HepG2 (cell line): Measurements from ENCODE around the gene METTL1. TPM values are rescaled to one million over a fixed set of nuclear protein-coding genes. Genes with fewer than 3 reads are reported as not detected.

Experiments used
- DMTF1 ChIP-seq: sonication (generic); formaldehyde crosslinking; IDR thresholded peaks from 2 replicates; pipeline ENCODE4 v1.4.0; 2020; ENCODE audit warnings: mild to moderate bottlenecking, missing genetic modification reagents
- E2F5 ChIP-seq: sonication (generic); formaldehyde crosslinking; conservative IDR thresholded peaks from 2 replicates; pipeline ENCODE4 v1.4.0; 2020; ENCODE audit warnings: missing genetic modification reagents
- ELF1 ChIP-seq: sonication (generic); formaldehyde crosslinking; IDR thresholded peaks from 2 replicates; pipeline ENCODE4 v1.4.0; 2020; ENCODE audit warnings: missing genetic modification reagents
- FIP1L1 ChIP-seq: fragments of 200-400 bp; formaldehyde crosslinking; IDR thresholded peaks from 2 replicates; pipeline ENCODE4 v1.6.1; 2018; ENCODE audit warnings: low read depth, mild to moderate bottlenecking, low read length, moderate library complexity, borderline replicate concordance; ENCODE audit not compliant: insufficient read depth
- KLF13 ChIP-seq: sonication (generic); formaldehyde crosslinking; IDR thresholded peaks from 2 replicates; pipeline ENCODE4 v1.4.0; 2020; ENCODE audit warnings: mild to moderate bottlenecking, missing genetic modification reagents
- MAZ ChIP-seq, 2 experiments: sonication (generic) in 1 of 2; formaldehyde crosslinking in 1 of 2; IDR thresholded peaks; 2 replicates each; pipeline versions ENCODE4 v1.5.0 to v1.6.1; 2012 to 2020; ENCODE audit warnings: low read depth in 2 of 2, mild to moderate bottlenecking in 2 of 2, borderline replicate concordance in 1 of 2, improper control_type of control experiment in 1 of 2, low read length in 1 of 2, missing genetic modification reagents in 1 of 2, moderate library complexity in 1 of 2
- NR0B2 ChIP-seq: sonication (generic); formaldehyde crosslinking; IDR thresholded peaks from 2 replicates; pipeline ENCODE4 v1.4.0; 2020; ENCODE audit warnings: mild to moderate bottlenecking, missing genetic modification reagents
- POLR2A ChIP-seq, 2 experiments: IDR thresholded peaks; 2 replicates each; pipeline ENCODE4 v1.6.1; 2011; ENCODE audit warnings: low read depth in 2 of 2, low read length in 2 of 2, mild to moderate bottlenecking in 1 of 2, moderate library complexity in 1 of 2; ENCODE audit not compliant: insufficient read depth in 1 of 2
- PREB ChIP-seq: sonication (generic); formaldehyde crosslinking; IDR thresholded peaks from 2 replicates; pipeline ENCODE4 v1.4.0; 2020; ENCODE audit warnings: missing genetic modification reagents
- REL ChIP-seq: sonication (generic); formaldehyde crosslinking; conservative IDR thresholded peaks from 2 replicates; pipeline ENCODE4 v1.8.0; 2022; ENCODE audit warnings: mild to moderate bottlenecking, missing genetic modification reagents, moderate library complexity
- RFX3 ChIP-seq: IDR thresholded peaks from 2 replicates; pipeline ENCODE4 v1.6.1; 2016; ENCODE audit warnings: missing biosample characterization, missing genetic modification reagents
- RNF219 ChIP-seq: sonication (generic); formaldehyde crosslinking; IDR thresholded peaks from 2 replicates; pipeline ENCODE4 v1.5.0; 2020; ENCODE audit warnings: mild to moderate bottlenecking, missing genetic modification reagents
- SP4 ChIP-seq: sonication (generic); formaldehyde crosslinking; IDR thresholded peaks from 2 replicates; pipeline ENCODE4 v1.8.1; 2023; ENCODE audit warnings: mild to moderate bottlenecking, missing genetic modification reagents
- TP53 ChIP-seq: sonication (generic); formaldehyde crosslinking; conservative IDR thresholded peaks from 2 replicates; pipeline ENCODE4 v1.4.0; 2020; ENCODE audit warnings: missing genetic modification reagents
- U2AF1 ChIP-seq: fragments of 200-400 bp; formaldehyde crosslinking; optimal IDR thresholded peaks from 2 replicates; pipeline ENCODE3; 2017; ENCODE audit warnings: mild to moderate bottlenecking, low read depth, low read length
- ZNF503 ChIP-seq: sonication (generic); formaldehyde crosslinking; IDR thresholded peaks from 2 replicates; pipeline ENCODE4 v1.4.0; 2020; ENCODE audit warnings: missing genetic modification reagents
- ZNF761 ChIP-seq: sonication (generic); formaldehyde crosslinking; conservative IDR thresholded peaks from 2 replicates; pipeline ENCODE4 v1.4.0; 2020; ENCODE audit warnings: mild to moderate bottlenecking, missing genetic modification reagents
- ZNF790 ChIP-seq: sonication (generic); formaldehyde crosslinking; IDR thresholded peaks from 2 replicates; pipeline ENCODE4 v1.8.0; 2022; ENCODE audit warnings: missing genetic modification reagents, mild to moderate bottlenecking, borderline replicate concordance
- polyA plus RNA-seq, 8 experiments: library from polyadenylated mRNA; depleted of rRNA in 3 of 8; stranded (reverse) in 7 of 8; unstranded in 1 of 8; fragments of >200 nt; fragmentation: Illumina TruSeq in 4 of 8; extraction: Trizol in 4 of 8; gene quantifications; 2 replicates each; pipeline versions ENCODE4 v1.2.1 to v1.2.3, GENCODE V29; 2011 to 2016; ENCODE audit warnings: low read depth in 4 of 8, missing spikeins in 1 of 8, mixed read lengths in 1 of 8; ENCODE audit not compliant: insufficient read depth in 1 of 8
- total RNA-seq, 5 experiments: library from RNA; depleted of rRNA; stranded (reverse); fragments of >200 nt; fragmentation: Illumina TruSeq; extraction: Trizol; gene quantifications; 2 replicates each; pipeline ENCODE4 v1.2.3, GENCODE V29; 2016; ENCODE audit warnings: low read depth in 1 of 5

Gene METTL1
- total and polyA plus RNA-seq, 2 of the 13 experiments (the other 11 are each of a cell fraction or from before 2014, with no cell fraction given): 34.7 to 36.9 TPM

GRCh38 chr12:57782608-57783465 is 10.9 kb upstream of the METTL1 start, which contains the start of gene TSFM (continued):
- TF ChIP-seq PREB (CRISPR knock-in tag) (no peak), U2AF1 (no peak), RNF219 (CRISPR knock-in tag) (0 out of 2 replicates have a peak, but pooled peaks have one; percentile 60), POLR2A (IDR thresholded peaks at IDR 0.05; ENCODE audit: insufficient read depth in 1 of 2, low read depth in 2 of 2, low read length in 2 of 2) (peak; percentile 89 to 94), ZNF790 (0 out of 2 replicates have a peak, but pooled peaks have one; percentile 18), MAZ (IDR thresholded peaks at IDR 0.05; ENCODE audit: borderline replicate concordance, low read depth, low read length) (peak; percentile 40; the same call in 1 of the 2 replicates), MAZ (CRISPR knock-in tag; IDR thresholded peaks at IDR 0.05; ENCODE audit: low read depth) (peak; percentile 87; the same call in 1 of the 2 replicates), DMTF1 (CRISPR knock-in tag) (no peak), FIP1L1 (no peak), E2F5 (no peak; the same call in 1 of the 2 replicates), ZNF503 (peak; percentile 79), NR0B2 (CRISPR knock-in tag) (peak; percentile 91; the same call in 1 of the 2 replicates), SP4 (no peak), ELF1 (CRISPR knock-in tag) (peak; percentile 59), REL (CRISPR knock-in tag) (no peak), KLF13 (CRISPR knock-in tag) (no peak), RFX3 (CRISPR knock-in tag) (0 out of 2 replicates have a peak, but pooled peaks have one; percentile 36), TP53 (CRISPR knock-in tag) (0 out of 2 replicates have a peak, but pooled peaks have one; percentile 42), ZNF761 (peak; percentile 60; the same call in 1 of the 2 replicates)
